B cell (primary cell): ENCODE results near the gene IL5RA.

Experiments
- EZH2 ChIP-seq: IDR thresholded peaks from 2 replicates; pipeline ENCODE4 v1.6.1; 2012; ENCODE audit warnings: borderline replicate concordance, low read depth, mild to moderate bottlenecking, moderate library complexity, low read length; ENCODE audit not compliant: insufficient read depth, poor library complexity, severe bottlenecking
- TF ChIP-seq, protein P1 (sequence below): fragments of 200-600 bp; IDR thresholded peaks from one replicate; pipeline ENCODE4 v1.8.0; 2022; ENCODE audit warnings: antibody characterized with exemption, mild to moderate bottlenecking

DNA sequence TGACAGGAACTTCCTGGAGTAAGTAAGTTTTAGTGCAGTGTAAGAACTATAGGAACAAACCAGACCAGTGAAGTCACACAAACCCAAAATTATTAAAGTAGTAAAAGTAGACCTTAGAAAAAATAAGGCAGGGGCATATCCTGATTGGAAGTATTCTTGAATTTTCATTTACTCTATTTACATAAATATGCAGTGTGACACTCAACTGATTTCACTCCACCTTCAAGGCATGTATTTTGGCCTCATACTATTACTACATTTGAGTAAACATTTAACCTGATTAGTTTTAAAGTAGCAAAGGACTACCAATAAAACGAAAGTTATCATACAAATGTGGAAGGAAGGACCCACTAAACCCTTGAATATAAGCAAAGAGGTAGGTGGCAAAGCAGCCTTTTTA lies 39.4 kb upstream of the IL5RA start:
- TF ChIP-seq, protein P1, sequence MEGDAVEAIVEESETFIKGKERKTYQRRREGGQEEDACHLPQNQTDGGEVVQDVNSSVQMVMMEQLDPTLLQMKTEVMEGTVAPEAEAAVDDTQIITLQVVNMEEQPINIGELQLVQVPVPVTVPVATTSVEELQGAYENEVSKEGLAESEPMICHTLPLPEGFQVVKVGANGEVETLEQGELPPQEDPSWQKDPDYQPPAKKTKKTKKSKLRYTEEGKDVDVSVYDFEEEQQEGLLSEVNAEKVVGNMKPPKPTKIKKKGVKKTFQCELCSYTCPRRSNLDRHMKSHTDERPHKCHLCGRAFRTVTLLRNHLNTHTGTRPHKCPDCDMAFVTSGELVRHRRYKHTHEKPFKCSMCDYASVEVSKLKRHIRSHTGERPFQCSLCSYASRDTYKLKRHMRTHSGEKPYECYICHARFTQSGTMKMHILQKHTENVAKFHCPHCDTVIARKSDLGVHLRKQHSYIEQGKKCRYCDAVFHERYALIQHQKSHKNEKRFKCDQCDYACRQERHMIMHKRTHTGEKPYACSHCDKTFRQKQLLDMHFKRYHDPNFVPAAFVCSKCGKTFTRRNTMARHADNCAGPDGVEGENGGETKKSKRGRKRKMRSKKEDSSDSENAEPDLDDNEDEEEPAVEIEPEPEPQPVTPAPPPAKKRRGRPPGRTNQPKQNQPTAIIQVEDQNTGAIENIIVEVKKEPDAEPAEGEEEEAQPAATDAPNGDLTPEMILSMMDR: no peak
- TF ChIP-seq EZH2: no peak
